Chondrocyte (in vitro differentiated cells): ENCODE results near the gene PPP1R9A. TPM values are rescaled to one million over a fixed set of nuclear protein-coding genes. Genes with fewer than 3 reads are reported as not detected.

Source experiments
- DNase-seq: peaks from one replicate; pipeline ENCODE4 v3.0.0; 2021; ENCODE audit warnings: mixed read lengths, low spot score
- H3K27ac Mint-ChIP-seq: one replicate; pipeline ENCODE4 v1.8.0; 2021; ENCODE audit warnings: mild to moderate bottlenecking, moderate library complexity, mixed read lengths; ENCODE audit not compliant: unreplicated experiment
- H3K27me3 Mint-ChIP-seq: 2 replicates; pipeline ENCODE4 v1.8.0; 2021; ENCODE audit warnings: low read depth, mixed read lengths
- H3K36me3 Mint-ChIP-seq: 2 replicates; pipeline ENCODE4 v1.8.0; 2021; ENCODE audit warnings: low read depth, mixed read lengths
- H3K4me1 Mint-ChIP-seq: 2 replicates; pipeline ENCODE4 v1.8.0; 2021; ENCODE audit warnings: low read depth, mild to moderate bottlenecking, mixed read lengths
- H3K4me3 Mint-ChIP-seq: one replicate; pipeline ENCODE4 v1.8.0; 2021; ENCODE audit warnings: mild to moderate bottlenecking, moderate library complexity, mixed read lengths; ENCODE audit not compliant: unreplicated experiment
- H3K9me3 Mint-ChIP-seq: 2 replicates; pipeline ENCODE4 v1.8.0; 2021; ENCODE audit warnings: low read depth, mixed read lengths
- total RNA-seq: library from RNA; stranded (reverse); gene quantifications from 3 replicates; pipeline ENCODE4 v1.2.1, GENCODE V29; 2021
- TF ChIP-seq, protein P1 (sequence below): fragments of 200-600 bp; sonication (generic); IDR thresholded peaks from 2 replicates; pipeline ENCODE4 v1.5.0; 2021; ENCODE audit warnings: antibody characterized with exemption, mild to moderate bottlenecking, moderate library complexity

Gene PPP1R9A
- total RNA-seq, 1 donor from 2014 or later: 4.1 TPM

DNA sequence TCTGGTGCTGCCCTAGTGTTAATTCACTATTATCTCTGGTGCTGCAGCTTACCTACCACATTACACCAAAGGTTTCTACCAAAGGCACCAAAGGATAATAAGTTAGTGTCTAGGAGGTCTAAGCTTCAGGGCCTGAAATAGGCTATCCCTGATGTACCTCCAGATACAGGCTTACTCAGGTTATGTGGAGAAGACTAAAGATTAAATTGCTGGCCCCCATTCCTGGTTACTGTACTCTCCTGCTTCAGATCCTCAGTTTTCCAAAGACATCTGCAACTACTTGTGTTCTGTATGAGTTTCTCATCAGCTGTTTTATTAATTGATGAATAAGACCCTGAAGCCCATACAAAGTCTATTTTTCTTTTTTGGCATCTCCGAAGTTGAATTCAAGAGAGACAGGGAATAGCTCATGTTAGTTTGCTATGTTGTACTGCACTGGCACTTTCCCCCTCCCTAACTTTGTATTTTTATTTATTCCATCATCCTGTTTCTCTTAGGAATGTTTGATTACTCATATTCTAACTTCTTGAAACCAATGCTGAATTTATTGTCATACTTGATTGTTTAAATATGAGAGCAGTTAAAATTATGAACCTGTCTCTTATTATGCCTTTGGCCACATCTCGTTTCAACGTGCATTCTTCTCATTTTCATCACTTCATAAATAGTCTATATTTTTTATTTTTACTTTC is 331.0 kb downstream of the PPP1R9A start:
- Mint-ChIP-seq H3K36me3 (peaks cover 7% of the 10 kb centered on the region), H3K27ac (no peak overlapping the region), H3K9me3 (peaks cover 13% of the 10 kb centered on the region), H3K4me1 (peaks cover 11% of the 10 kb centered on the region), H3K27me3 (no peaks in the 10 kb centered on the region), H3K4me3 (no peak overlapping the region)
- TF ChIP-seq, protein P1, sequence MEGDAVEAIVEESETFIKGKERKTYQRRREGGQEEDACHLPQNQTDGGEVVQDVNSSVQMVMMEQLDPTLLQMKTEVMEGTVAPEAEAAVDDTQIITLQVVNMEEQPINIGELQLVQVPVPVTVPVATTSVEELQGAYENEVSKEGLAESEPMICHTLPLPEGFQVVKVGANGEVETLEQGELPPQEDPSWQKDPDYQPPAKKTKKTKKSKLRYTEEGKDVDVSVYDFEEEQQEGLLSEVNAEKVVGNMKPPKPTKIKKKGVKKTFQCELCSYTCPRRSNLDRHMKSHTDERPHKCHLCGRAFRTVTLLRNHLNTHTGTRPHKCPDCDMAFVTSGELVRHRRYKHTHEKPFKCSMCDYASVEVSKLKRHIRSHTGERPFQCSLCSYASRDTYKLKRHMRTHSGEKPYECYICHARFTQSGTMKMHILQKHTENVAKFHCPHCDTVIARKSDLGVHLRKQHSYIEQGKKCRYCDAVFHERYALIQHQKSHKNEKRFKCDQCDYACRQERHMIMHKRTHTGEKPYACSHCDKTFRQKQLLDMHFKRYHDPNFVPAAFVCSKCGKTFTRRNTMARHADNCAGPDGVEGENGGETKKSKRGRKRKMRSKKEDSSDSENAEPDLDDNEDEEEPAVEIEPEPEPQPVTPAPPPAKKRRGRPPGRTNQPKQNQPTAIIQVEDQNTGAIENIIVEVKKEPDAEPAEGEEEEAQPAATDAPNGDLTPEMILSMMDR: no peak
- no peak for DNase-seq

DNA sequence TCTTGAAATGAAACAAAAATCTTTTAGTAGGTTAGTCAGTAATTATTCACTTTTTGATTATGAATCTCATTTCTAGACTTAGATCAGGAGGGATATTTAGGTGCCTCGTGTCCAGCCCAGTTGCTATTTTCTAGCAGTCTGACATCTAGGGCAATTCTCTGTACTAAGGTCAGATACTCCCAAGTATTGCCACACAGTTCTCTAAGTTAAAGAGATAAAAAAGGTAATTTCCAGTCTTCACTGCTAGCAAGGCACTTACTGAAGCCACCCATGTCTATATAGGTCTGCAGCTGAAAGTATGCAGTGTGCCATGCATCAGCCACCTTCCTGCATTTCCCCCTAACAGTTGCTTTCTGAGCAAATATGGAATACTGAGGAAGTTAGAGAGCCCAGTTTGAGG is 333.5 kb downstream of the PPP1R9A start:
- H3K4me3 Mint-ChIP-seq: no peak overlapping the region
- no peaks in the 10 kb centered on the region for H3K9me3 Mint-ChIP-seq
- H3K4me1 Mint-ChIP-seq: peaks cover 11% of the 10 kb centered on the region
- H3K27ac Mint-ChIP-seq: no peak overlapping the region
- DNase-seq: no peak
- no peaks in the 10 kb centered on the region for H3K27me3 Mint-ChIP-seq
- TF ChIP-seq, protein P1: no peak
- no peaks in the 10 kb centered on the region for H3K36me3 Mint-ChIP-seq

DNA sequence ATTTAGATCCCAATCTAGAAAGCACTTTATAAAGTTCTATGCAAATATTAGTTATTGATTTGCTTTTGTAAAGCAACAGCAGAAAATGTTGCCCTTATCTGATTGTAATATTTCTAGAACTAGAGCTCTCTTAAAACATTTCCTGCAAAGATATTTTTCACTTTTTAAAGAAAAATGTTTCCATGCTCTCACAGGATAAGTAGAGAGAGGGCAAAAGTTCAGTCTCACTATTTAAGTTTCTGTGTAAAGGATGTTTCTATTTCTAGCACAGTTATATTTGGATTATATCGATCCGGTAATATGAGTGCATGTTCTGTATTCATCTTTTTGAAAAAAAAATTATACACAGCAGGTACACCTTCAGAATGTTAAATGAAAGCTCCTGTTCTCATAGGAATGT is 334.9 kb downstream of the PPP1R9A start:
- no peak for DNase-seq
- Mint-ChIP-seq H3K4me3 (no peak overlapping the region), H3K27me3 (no peaks in the 10 kb centered on the region), H3K27ac (no peak overlapping the region), H3K4me1 (peaks cover 20% of the 10 kb centered on the region), H3K36me3 (no peaks in the 10 kb centered on the region), H3K9me3 (no peaks in the 10 kb centered on the region)
- TF ChIP-seq, protein P1: no peak

DNA sequence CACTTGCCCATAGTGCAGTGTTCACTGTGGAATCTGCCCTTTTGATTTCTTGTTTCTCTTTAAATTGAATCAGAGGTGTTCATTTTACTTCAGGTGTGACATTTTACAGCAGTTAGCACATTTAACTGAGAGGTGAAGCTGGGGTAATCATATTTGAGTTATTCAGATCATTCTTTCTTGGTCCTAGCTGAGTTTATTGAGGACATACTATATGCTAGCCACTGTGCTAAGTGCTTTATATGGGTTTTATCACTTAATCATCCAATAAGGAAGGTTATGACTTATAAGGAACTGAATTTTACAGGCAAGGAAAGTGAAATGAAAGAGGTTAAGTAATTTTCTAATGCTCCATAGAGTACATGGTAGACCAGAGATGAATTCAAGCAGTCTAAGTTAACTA is 337.2 kb downstream of the PPP1R9A start:
- H3K27me3 Mint-ChIP-seq: no peaks in the 10 kb centered on the region
- no peak overlapping the region for H3K4me3 Mint-ChIP-seq
- DNase-seq: no peak
- no peak overlapping the region for H3K27ac Mint-ChIP-seq
- TF ChIP-seq, protein P1: no peak
- peaks cover 20% of the 10 kb centered on the region for H3K4me1 Mint-ChIP-seq
- no peaks in the 10 kb centered on the region for H3K9me3 Mint-ChIP-seq
- H3K36me3 Mint-ChIP-seq: no peaks in the 10 kb centered on the region

DNA sequence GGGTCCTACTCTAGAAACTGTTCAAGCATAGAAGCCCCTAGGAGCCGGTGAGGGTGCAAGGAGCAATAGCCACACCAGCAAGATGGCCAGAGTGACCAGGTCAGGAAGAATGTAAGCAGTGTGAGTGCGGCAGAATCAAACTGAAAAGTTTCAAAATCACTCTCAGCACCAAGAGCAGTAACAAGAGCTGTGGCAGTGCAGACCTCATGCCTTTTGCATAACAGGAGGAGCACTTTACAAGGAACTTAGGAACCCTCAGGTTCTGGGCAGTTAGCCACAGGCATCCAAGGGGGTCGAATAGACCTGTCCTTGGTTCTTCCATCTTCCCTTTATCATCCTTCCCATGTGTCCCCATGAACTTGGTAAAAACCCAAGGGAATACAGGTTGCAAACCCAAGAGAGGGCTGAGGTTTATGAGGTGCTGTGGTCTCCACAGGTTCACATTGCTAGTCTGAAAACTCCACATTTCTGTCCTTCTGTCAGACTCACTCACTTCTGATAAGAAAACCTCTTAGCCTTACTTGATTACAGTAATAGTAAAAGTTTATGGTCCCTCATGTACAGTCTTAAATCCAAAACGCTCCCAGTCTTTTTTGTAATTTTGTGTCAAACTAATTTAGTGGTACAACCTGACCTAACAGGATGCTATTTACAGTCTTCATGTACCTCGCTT is 338.6 kb downstream of the PPP1R9A start:
- TF ChIP-seq, protein P1: no peak
- no peaks in the 10 kb centered on the region for H3K27me3 Mint-ChIP-seq
- H3K9me3 Mint-ChIP-seq: no peaks in the 10 kb centered on the region

More for the DNA sequence above, 338.6 kb downstream of the PPP1R9A start:
- Mint-ChIP-seq H3K4me1 (peaks cover 20% of the 10 kb centered on the region), H3K36me3 (no peaks in the 10 kb centered on the region), H3K27ac (no peak overlapping the region), H3K4me3 (no peak overlapping the region)
- DNase-seq: no peak
